Stimulated activated CD4-positive, alpha-beta T cell treated with anti-CD3 and anti-CD28 coated beads, TNF-alpha, amount 100 ng/mL, for 4 hours (primary cell): ENCODE data around the gene ZXDC.

ENCODE experiments used
- DNase-seq, 3 experiments: peaks; one replicate each; pipeline ENCODE4 v3.0.0-alpha.2; 2020; ENCODE audit warnings: low read depth in 3 of 3

The ZXDC gene

DNA sequence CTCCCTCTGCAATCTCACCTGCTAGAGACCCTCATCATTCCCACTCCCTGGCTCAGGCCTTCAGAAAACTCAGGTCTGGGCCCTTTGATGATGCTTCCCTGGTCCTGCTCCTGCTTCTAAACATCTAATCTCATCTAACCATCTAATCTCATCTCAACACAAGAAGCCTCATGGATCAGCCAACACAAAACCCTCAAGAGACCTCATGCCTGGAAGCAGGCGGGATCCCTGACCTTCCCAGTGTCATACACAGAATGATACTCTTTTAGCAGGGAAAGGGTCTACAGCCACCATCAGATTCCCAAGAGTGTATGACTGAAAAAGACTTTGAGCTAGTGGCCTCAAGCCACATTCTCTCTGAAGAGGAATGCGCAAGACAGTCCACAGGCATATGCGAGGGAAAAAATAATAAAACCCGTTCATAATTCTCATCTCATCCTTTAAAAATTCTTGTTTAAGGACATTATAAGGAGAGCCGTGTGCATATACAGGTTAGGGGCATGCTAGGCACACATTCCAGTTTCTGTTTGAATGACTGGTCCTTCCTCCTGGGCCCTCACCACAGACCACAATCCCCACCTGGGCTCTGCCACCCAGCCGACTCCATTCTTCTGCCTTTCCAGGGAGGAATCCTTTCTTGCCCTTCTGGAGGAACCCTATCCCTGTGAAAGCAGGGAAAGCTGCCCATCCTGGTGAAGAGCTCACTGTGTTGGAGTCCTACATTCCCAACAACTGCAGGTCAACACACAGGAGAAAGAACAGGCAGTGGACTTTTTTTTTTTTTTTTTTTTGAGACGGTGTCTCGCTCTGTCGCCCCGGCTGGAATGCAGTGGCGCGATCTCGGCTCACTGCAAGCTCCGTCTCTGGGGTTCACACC, 2.2 kb downstream of the ZXDC start:
- no peak for DNase-seq

DNA sequence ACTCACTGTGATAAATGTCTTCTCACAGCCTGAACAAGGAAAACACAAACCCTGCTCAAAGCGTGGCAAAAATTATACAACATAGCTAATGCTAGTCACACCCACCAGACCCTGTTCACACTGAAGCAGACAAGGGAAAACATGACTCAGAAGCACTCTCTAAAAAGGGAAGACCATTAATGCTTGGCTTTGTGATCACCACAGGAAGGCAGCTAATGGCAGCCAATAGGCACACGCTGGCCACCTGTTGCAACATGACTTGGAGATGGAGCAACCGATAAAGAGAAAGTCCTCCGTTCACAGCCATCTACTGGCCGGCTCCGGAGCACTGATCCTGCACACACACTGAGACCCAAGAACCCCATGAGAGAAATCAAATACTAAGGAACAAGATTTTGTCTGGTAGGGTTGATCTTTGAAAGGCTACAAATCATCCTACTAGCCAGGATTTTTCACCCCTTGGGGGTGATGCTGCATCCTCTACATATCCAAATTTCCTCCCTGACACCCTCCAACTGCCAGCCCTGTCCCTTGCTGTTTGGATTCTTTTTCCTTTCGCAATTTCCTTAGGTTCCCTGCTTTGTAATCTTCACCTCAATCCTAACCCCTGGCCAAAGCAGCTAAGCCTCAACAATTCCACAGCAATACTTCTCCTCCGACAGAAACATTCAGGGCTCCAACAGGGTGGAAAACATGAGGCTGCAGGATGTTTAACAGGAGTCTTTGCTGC, 3.2 kb downstream of the ZXDC start:
- DNase-seq = no peak

DNA sequence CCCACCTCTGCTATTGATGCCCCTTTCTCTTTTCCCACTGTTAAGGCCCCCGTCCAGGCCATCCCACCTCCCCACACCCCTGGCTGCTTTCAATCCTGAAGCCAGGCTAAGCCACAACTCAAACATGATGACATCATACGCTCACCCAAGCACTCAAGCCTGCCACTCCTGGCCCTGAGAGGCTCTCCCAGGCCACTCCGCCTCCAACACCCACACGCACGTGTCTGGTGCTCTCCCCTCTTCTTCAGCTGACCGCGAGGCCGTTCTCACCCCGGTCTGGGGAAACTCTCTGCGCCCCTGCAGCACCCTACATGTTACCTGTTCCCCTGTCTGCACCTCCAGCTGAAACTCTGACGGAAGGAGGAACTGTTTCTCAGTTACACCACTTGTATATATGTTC, 6.2 kb downstream of the ZXDC start:
- DNase-seq = no peak

DNA sequence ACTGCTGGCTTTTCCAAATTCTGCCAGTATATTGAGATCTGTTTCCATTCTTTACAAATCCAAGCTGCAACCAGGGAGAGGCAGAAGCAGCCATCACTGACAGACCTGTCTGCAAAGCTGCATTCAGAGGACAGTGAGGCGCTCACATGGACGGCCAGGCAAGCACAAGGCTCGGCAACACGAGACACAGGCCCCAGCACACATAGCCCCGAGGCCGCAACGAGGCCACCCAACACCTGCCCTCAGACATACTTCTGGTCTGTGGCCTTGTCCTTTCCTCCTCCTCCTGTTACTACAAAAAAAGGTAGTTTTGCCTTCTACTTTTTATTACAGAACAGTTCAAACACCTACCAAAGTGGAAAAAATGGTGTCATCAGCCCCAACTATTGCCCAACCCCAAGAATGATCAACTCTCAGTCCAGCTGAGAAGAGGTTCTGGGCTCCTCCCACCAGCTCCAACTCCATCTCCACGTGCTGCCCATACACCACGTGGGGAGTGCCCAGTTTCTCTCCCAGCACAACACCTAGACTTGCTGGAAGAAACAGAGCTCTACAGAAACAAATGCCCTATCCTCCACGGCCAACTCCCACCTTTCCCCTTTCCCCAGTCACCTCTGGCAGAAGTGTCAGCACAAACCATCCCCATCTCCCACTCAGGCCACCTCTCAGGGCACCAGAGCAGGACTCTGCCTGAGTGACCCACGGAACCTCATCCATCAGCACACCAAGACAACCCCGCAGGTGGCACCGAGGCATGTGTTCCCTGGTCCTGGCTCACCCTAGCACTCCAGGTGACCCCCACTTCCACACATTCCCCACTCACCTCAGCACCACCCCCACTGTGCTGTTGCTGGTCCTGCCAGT, 7.4 kb downstream of the ZXDC start:
- DNase-seq = no peak

DNA sequence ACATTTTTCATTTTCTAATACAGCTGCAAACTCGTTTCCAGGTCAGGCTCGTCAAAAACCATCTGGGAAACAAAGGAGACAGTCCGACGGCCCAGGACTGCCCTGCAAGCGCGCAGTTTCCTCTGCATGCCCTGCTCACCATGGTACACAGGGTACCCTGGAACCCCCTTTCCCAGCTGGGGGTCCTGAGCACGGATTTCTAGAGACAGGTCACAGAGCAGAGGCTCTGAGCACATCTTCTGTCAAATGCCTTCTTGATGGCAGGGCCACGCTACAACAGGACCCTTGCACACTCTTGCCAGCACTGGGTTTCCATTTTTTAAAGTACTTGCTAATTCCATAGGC, 8.1 kb downstream of the ZXDC start:
- no peak for DNase-seq

DNA sequence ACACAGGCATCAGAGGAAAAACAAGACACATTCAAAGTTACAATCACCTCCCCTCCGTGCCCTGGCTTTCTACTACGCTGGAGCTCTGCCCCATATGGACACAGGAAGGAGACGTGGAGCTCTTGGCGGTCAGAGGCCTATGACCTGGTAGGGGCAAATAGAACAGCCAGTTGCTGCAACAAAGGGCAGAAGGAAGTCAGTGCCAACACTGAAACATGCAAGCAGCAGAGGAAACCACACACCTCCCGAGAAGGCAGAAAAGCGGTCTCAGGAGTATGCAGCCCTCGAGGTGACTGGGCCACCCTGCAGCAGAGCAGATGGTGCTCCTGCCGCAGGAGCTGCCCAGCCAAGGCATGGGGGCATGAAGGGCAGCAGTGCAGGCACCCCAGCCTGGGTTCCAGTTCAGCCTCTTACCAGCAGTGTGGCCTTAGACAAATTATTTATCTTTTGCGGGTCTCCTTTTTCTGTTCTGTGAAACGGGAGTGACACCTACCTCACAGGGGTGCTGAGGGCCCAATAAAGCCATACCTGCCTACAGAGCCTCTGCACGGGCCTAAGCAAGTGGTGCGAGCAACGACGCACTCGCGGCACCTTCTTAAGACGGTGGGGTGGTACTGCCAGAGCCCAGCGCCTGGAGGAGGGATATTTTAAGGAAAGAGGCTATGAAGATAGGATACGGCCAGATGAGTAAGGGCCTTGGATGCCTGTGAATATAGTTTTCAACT, 8.6 kb downstream of the ZXDC start:
- no peak for DNase-seq

DNA sequence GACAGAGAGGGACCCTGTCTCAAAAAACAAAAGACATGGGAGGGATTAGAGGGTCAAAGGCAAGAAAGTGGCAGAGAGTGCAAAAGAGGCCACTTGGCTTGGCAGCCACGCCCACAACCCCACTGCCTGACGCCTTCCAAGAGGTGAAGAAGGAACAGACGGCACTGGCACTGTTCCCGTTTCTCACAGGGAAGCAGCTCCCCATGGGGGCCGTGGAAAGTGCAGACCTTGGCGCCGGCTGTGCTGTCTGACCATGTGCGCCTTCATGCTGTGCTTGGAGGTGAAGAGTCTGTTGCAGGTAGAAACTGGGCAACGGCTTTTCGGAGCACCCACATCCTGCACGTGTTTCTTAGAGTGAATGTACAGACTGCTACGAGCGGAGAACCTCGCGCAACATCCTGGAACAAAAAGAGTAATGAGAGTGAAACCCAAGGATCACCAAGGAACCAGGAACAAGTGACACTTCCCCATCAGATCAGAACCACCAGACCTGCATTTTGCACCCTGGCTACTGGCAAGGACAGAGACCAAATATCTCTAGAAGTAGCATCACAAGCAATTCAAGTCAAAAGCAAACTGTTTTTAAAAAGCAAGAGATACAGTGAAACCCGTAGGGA, 9.7 kb downstream of the ZXDC start:
- DNase-seq = no peak

DNA sequence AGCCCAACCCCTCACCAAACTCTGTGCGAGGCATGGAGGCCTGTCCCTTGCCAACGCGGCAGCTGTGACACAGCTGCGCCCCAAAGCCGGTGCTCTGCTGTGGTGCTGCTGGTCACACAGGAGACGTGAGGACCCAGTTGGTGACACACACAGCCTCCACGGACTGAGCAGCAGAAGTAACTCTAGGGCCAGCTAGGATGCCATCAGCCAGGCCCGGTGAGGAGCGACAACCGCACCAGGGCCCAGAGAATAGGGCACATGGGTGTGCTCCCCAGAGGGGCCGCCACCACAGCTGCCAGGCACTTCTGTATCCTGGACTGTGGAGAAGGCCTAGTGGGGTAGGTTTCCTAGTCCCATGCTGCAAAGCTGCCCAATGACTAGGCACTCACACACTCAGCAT, 10.7 kb downstream of the ZXDC start:
- no peak for DNase-seq

DNA sequence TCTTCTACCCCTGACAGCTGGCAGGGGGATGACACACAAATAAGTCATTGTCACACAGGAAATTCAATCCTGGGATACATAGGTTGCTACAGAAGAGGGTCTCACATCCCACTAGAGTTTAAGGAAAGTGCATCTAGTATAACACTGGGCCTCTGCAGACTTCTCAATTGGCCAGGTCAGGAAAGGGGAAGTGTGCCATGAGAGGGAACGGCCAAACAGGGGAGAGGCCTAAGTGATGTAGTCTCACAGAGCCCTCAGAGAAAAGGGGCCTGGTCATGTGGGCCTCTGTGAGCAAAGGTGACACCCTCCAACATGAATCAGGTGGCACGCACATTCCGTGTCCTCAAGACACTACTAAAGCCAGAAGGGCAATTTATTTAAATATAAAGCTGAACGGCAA, 11.2 kb downstream of the ZXDC start:
- DNase-seq = no peak

DNA sequence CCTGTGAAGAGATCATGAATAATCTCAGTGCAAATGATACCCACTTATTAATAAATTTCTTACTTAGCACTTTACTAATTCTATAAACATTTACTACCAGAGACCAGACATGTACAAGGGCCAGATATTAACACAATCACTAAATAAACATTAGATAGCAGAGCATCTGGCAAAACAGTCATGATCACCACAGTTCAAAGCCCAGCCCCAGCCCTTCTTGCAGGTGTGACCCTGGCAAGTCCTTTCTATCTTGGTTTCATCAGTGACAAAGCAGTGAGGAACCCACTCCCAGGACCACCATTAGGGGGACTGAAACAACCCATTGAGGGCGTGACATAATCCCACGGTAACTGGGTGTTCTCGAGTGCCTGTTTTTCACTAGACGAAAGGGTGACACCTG, 11.6 kb downstream of the ZXDC start:
- no peak for DNase-seq

DNA sequence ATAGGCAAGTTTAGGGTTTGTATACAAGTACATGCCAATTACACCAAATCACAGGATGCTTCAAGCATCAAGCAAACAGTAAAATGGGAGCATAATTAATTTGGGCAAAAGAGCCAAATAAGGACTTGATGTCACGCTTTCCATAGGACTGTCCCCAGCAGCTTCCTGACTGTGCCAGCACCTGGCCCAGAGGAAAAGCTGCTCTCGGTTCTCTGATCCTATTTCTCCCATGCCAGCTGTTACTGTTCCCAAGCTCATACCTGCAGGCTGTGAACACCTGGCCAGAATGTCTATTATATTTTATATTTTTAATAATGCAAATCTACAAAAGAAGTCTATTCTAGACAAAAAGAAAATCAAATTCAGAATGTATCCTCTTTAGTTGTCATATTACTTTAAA, 12.2 kb downstream of the ZXDC start:
- DNase-seq = no peak

DNA sequence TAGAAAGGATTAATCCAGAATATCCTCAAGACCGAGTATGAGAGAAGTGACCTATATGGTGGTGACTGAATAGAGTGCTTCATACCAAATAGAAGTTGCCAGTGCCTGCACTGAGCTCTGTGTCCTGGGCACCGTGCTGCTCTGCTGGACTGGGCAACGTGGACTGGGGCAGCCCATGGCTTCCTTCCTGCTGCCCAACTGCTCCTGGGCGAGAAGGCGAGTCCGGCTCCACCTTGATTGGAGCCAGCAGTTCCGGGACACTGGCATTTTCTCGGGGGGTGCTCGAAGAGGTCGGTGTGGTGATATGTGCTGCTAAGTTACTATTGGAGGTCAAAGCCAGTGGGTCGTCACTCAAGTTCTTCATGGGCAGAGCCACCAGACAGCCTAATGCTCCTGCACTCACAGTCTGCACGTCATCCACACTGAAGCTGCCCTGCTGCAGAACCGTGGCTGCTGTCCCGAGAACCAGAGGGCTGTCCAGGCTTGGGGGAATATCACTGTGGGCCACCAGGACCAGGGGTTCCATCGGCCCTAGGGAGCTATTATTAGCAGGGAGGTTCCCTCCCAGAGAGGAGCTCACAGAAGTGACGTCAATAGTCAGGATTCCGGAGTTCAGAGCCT, 14.1 kb downstream of the ZXDC start:
- no peak for DNase-seq

DNA sequence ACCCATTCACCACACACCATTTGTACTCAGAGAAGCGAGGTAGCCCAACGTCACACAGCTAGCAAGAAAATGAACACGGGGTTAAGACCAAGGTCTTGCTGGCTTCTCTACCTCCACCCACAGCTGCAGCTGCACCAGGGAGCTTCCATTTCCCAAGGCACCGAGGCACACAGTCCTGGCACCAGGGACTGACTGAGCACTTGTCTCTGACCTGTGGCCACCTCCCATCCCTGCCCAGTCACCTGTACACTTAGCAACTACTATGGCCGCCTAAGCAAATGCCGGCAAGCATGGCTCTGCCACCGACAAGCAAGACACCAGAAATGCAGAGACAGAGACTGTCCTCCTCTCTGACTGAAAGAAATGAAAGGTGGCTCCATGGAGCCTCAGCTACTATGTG, 15.3 kb downstream of the ZXDC start:
- no peak for DNase-seq

DNA sequence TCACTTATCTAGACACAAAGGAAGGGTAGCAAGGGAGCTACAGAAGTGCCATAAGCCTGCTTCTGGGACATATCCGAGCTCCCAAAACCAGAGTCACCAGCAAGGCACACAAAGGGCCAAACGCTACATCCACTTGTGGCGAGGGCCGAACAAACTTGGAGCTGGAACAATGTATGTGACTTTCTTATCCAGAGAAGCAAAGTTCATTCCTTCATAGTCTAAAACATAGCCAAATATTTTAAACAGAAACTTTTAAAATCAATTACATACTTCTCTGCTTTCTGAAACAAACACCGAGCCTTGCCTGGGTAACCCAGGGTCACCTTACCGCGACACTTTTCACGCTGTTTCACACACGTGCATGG, 15.9 kb downstream of the ZXDC start:
- DNase-seq = no peak

DNA sequence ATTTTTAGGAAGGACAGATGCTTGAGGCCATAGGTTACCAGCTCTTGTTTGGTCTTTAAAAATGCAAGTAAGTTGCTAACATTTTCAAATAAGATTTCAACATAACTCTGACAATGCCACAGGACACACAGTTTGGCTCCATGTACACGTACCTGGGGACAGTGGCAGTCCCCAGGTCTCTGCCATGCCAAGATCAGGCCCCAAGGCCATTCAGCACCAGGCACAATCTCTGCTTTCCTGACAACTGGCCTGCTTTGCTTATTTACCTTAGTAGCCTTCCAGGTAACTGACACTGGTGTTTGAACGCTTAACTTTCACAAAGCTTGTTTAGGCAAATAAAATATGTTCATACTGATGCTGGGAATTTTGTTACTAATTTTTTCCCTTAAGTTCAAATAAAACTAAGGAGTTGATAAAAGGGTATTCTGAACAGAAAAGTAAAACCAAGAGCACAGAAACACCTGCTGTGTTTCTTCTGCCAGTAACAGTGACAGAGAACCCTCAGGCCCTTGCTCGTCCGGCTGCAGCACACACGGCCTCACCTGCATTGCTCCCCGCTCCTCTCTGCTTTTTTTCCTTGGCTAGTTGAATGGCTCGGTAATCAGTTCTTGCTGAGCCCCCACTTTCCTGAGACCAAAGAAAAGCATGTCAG, 16.5 kb downstream of the ZXDC start:
- DNase-seq = no peak

DNA sequence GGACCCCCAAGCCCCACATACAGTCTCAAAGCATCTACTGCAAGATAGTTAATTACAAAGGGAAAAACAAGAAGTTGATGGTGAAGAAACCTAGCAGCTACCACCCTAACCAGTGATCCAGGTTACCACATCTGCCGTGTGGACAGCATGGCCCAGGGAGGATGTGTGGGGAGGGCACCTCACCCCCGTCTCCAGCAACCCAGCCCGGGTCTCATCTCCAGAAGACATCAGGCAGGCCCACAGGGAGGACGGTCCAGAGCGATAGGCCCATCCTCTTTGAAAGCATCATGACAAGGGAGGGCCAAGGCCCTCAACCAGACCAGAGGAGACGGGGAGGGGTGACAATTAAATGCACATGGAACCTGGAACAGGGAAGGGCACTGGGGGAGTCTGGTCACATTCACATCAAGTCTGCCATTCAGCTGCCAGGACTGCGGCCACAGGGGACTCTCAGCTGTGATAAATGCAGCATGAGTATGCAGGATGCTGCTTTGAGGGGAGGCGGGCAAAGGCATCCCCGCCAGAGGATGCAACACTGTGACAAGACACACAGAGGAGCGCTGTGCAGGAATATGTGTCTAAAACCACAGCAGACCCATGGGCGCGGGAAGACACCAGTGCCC, 18.8 kb downstream of the ZXDC start:
- DNase-seq = no peak

DNA sequence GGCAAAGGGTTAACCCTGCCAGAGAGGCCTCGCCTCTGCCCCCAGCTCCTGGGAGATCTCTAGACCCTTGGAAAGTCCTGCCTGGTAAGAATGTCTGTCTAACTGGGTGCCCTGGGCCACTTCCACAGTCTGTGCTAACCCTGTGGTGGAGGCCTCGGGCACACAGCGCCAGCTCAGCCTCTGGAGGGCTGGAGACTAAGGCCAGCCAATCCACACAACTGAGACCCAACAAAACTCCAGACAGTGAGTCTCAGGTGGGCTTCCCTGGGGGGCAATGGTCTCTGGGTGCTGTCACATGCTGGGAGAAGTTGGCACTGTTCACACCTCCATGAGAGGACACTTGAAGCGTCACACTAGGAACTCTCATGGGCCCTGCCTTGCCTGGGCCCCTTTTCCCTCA, 19.5 kb downstream of the ZXDC start:
- DNase-seq = no peak

DNA sequence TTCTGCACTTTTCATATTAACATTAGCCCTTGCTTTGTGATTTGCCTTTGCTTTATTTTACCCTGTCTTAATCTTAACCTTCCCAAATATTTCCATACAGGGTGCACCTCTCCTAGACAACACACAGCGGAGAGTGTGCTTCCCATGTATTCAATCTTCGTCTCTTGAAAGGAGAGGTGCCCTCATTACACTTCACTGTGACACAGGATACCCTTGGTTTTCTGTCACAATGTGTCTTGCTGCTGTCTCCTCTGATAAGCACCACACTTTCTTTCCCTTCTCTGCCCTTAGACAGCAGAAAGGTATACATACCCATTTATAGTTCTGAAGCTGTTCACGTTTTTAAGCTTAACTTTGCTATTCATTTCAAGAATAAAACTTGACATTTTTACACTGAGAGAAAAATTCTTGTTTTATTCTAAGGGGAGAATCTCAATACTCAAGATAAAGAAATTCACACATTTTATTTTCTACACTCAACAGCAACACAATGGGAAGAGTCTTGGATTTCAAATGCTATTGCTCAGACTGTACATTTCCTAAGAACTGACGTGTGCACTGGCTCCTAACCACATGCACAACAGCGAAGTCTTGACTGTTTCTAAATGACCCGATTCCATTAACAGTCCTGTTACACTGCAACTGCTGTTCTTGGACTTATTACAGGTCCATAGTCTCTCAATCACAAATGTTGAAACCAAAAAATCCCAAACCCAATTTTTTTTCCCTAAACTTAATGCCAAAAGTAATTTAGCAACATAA, 21.1 kb downstream of the ZXDC start:
- no peak for DNase-seq

DNA sequence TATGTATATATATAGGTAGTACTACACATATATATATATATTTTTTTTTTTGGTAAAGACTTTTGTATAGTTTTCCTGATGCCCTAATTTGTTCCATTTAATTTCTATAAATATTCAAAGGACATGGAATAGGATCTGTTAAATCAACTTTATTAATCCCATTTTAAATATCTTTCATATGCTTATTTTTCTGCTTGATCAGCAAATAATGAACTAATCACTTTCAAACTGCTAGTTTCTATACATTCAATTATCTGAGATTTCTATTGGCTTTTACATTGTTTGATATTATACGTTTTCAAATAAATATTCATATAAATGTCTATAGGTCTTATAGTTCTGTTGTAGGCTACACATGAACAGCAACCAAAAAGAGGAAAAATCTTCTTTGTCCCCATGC, 21.7 kb downstream of the ZXDC start:
- DNase-seq = no peak
